Right lung (tissue), 5 donors: ENCODE measurements around the gene CARD19. TPM values are rescaled to one million over a fixed set of nuclear protein-coding genes. Genes with fewer than 3 reads are reported as not detected.

Experiments used
- DNase-seq, 2 donors: peaks; one replicate each; pipeline ENCODE4 v3.0.0-alpha.2; 2013
- polyA plus RNA-seq, 5 donors: library from polyadenylated mRNA; unstranded; fragments of 120-200 nt; gene quantifications; one replicate each; pipeline versions ENCODE4 v1.2.1 to v1.2.3, GENCODE V29; 2013; ENCODE audit warnings: inconsistent platforms in 1 of 5, low replicate concordance in 1 of 5; ENCODE audit not compliant: insufficient read length in 5 of 5, insufficient read depth in 1 of 5

Gene CARD19
- polyA plus RNA-seq, 5 donors: 15.0 to 34.6 (median 22.2) TPM

- DNase-seq: no peak
Observed at GRCh38 chr9:93086447-93087224, 9.4 kb upstream of the CARD19 start.

DNA sequence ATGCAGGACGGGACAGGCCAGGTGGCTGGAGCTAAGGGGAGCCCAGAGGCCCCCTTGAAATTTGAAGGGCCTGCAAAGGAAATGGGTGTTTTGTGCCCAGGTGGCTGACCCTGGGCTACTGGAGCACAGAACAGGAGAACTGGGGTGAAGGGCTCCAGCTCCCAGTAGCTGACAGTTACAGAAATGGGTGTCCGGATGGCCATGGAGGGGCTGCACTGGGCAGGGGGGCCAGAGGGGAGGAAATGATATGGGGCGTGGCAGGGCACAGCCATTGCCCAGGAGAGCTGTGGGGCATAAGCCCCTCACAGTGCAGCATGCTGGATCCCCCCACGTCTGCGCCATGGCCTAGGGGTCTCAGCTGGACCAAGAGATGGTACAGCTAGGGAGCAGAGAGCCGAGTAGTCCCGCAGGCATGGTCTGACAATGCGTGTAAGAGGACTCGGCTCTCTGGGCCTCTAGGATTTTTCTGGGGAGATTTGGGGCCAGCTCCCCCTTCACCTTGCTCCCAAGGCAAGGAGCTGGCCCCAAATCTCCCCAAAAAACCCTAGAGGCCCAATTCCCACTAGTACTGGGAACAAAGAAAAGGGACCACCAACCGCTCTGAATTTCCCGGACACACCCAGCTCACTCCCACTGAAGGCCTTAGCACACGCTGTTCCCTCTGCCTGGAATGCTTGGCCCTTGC lies 7.9 kb upstream of the CARD19 start:
- no peak for DNase-seq

DNA sequence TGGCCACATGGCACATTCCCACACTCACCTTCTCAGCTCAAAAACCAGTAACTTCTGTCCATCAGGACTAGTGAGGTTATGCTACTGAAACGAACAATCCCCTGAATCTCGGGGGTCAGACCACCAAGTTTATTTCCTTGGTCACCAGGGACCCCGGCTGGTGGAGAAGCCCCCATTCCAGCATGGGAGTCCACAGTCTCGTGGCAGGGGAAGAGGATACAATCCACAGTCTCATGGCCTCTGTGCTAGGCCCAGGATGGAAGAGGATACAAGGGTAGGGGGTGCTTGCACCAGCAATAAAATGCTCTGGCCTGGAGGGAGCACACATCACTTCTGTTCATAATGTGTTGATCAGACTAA lies 7.4 kb upstream of the CARD19 start:
- DNase-seq: no peak

DNA sequence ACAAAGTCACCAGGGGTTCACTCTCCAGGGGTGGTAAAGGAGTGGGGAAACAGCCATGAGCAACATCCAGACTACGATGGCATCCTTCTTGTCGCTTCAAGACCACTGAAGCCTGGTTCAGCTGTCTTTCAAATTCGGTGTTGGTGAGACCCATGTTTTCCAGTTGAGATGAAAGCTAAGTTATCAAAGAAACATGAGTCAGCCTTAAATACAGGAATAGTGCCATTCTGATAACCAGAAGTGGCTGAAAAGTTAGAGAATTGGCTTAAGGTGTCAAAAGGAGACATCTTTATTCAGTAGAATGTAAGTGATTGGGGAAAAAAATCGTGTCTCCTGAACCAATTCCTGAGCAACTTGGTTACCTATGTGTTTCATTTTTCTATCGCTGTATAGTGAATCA lies 7.0 kb upstream of the CARD19 start:
- no peak for DNase-seq

DNA sequence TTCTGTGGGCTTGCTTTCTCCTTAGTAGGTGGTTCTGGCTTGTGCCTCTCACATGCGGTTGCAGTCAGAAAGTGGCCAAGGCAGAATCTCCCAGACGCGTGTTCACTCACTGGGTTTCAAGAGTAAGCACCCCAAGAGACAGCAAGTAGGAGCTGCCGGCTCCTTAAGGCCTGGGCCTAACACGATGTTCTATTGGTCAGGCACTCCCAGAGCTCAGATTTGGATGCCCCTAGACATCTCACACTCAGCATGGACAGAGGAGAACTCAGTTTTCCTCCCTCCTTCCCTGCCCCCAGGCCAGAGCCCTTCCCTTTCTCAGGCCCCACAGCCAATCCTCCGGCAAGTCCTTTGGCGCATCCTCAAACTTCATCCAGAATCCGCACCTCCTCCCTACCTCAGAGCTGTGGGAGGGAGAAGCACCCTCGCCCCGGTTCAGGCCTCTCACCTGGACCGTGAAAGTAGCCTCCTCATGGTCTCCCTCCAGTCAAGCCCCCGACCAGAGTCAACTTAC lies 6.5 kb upstream of the CARD19 start:
- no peak for DNase-seq

DNA sequence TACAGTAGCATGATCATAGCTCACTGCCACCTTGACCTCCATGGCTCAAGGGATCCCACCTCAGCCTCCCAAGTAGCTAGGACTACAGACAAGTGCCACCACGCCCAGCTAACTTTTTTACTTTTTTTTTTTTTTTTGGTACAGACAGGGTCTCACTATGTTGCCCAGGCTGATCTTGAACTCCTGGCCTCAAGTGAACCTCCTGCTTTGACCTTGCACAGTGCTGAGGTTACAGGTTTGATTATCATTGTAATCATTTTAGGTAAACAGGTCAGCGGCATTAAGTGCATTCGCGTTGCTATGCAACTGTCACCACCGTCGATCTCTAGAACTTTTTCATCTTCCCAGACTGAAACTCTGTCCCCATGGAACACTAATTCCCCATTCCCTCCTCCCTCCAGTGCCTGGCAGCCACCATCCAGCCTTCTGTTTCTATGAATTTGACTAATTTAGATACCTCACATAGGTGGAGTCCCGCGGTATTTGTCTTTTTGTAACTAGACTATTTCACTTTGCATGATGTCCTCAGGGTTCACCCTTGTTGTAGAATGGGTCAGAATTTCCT lies 5.8 kb upstream of the CARD19 start:
- DNase-seq: no peak

DNA sequence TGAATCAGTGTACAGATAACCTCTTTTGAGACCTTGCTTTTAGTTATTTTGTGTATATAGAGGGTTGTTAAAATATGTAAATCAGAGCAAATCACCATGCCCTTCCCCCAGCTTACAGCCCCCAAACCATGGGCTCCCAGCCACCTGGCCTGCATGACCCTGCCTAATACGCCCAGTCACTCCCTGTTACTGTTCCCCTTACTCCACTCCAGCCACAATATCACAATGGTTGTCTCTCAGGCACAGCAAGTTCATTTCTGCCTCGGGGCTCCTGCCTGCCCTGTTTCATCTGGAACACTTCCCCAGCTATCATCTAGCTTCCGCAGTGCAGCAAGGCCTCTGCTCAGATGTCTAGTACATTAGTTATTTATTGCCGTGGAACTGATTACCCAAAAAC lies 5.0 kb upstream of the CARD19 start:
- no peak for DNase-seq

DNA sequence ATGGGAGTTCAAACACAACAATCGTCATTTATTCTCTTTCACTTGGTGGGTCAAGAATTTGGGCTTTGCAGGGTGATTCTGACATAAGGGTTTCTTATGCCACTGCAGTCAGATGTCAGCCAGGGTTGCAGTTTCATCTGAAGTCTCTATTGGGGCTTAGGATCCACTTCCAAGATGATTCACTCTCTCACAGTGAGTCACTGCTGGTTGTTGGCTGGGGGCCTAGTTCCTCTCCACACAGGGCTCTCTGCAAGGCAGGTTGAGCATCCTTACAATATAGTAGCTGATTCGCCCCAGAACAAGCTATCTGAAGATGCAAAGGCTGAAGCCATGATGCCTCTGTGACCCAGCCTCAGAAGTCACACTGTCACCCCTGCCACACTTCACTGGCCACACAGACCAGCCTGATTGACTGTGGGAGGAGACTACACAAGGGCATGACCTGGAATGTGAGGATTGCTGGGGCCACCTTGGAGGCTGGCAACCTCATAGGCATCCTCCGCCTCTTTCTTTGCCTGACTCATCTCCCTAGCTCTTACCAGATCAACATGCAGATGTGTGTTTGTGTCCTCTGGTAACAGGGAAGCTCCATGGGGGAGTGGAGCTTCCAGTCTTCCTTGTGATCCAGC lies 4.5 kb upstream of the CARD19 start:
- DNase-seq: no peak

- no peak for DNase-seq
Observed at GRCh38 chr9:93092251-93092991, 3.6 kb upstream of the CARD19 start.

DNA sequence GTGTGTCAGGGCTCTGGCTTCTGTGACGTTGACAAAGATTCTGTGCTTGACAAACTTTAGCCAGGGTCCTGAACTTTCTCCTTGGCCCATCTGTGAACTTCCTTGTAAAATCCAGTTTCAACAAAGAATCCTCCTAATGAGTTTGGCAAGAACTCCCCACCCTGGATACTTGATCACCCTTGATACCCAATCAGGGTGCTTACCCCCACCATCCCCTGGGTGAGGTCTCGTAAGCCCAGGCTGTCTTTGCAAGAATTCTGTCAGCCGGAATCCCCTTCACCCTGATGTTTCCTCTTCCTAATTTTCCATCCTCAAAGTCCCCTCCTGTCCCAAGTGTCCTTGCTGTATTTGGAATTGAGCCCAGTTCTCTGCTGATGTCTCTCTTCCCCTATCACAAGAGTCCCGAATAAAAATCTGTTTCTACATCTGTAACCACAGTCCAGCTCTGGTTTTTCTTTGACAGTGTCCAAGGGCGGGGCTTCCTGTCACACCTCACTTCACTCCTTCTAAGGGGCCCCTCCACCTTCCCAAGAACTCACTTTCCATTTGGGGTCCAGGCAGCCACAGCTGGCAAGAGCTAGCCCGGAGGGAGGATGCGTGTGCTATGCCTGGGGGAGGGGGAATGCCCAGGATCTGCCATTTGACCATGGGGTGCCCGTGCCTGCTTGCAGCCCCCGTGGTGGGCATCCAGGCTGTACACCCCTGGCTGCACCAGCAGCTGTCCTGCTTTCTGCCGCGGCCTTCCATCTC lies 2.7 kb upstream of the CARD19 start:
- peak in 1 of 2 donors; percentile 28 for DNase-seq

DNA sequence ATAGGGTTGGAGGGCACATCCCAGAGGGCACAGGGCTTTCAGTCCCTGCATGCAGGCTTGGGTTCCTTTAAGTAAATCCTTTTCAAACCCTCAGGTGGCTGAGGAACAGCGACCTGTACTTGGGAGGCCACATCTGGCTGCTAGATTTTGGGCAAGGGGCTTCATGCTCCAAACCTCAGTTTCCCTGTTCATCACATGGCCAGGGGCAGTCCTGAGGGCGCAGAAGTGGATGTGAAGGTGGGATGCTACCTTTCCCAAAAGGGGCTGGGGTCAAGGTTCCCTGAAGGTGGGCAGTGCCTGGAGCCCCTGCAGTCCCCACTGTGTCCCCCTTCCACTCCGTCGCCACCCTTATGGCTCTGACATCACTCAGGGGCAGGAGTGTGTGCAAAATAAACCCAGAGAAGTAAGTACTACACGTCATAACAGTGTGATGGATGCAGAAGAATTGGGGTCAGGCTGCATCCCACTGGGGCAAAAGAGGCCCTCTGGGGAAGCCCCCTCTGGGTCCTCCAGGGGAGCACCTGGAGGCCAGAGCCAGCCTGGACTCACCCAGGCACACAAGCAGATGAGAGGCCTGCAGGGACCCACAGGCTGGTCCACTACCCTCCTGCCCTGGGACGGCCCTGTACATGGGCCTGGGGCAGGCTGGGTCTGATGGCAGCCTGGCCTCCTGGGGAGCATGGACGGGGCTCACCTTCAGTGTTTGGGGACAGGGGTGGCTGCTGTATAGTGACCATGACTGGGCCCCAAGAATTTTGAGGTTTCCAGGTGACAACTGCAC lies 1.9 kb upstream of the CARD19 start:
- no peak for DNase-seq

DNA sequence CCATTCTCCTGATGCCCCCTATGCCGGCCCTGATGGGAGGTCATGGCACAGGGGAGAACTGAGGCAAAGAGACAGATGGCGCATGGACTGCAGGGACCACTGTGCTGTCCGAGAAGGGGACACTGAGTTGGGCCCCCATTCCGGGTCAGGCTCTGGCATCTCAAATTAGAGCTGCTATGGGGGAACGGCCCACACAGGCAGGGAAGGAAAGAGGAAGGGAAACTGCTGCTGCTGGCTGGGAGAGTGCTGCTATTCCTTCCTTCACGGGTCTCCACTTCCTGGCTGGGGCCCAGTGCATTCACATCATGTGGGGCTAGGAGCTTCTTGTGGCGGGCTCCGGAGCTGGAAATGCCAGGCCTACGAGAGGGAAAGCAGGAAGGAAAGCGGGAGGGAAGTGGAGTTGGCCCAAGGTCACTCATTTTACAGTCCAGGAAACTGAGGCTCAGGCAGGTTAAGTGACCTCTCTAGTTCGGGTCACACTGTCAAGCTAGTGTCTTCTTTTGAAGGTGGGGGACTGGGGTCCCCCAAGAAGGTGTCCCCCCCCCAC lies 1.3 kb upstream of the CARD19 start:
- DNase-seq: peak; percentile 41 to 50

DNA sequence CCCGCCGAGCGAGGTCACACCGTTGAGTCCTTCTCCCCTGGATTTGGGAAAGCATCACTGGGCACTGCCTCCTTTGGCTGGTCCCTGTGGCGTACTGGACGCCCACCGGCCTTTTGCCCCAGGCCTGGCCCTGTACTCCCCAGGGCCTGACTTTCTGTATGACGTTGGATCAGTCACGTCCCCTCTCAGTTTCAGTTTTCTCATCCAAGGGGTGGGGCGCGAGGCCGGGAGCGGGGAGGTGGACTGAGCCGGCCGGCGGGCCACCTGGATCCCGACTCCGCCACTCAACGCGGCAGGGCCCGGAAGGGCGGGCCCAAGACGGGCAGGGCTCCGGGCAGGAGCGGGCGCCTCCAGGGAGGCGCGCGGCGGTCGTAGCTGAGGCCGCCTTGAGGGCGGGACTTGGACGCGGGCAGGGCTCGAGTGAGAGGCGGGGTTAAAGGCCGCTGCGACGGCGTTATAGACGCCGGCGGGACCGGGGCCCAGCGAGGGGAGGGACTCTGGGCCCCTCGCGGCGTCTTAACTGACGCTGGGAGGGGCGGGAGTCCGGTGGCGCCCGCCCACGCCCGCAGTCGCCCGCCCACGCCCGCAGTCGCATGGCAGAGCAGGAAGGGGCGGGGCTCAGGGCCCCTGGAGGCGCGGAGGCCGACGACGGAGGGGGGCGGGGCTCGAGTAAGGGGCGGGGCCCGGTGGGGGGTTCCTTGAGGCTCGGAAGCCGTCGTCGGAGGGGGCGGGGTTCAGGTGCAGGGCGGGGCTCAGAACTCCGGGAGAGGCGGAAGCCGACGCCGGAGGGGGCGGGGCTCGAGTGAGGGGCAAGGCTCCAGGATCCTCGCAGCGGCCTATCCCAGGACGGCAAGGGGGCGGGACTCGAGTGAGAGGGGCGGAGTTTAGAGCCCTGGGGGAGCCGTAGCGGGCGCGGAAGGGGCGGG lies 549 bp upstream of the CARD19 start:
- DNase-seq: peak; percentile 99

GRCh38 chr9:93096811-93097382 lies 880 bp downstream of the CARD19 start:
- no peak for DNase-seq

GRCh38 chr9:93097511-93098201 lies 1.6 kb downstream of the CARD19 start:
- no peak for DNase-seq

DNA sequence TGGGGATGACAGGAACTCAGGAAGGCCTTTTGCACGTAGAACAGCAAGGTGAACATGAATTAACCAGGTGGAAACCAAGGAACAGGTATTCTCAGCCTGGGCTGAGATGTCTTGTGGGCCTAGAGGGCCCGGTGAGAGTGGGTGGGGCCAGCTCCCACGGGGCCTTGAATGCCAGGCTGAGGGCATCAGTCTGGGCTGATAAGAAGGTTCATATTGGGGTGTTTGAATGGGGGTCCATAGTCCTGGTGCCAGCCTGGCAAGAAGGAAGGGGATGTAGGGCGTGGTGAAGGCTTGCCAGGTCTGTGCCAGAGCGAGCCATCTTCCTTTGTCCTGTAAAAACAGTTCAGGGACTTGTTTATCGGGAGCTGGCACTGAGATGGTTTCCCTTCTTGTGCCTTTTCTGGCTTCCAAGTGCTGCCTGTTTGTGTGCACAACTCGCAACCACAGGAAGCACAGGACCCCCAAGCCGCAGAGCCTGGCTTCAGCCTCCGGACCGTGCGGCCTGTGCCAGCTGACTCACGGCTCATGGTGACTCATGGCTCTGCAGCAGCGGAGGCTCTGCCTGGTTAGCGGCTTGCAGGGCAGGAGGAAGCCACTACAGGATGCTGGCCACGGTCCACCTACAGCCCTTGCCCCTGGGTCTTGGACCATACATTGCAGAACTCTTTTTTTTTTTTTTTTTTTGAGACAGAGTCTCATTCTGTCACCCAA lies 2.4 kb downstream of the CARD19 start:
- DNase-seq: no peak
